GM12878 (cell line): ENCODE data around the gene AK8. TPM values are rescaled to one million over a fixed set of nuclear protein-coding genes. Genes with fewer than 3 reads are reported as not detected.
"Not testable (repeated sequence)": the region's sequence is repeated elsewhere in the genome, so short reads cannot be mapped to it uniquely, and the experiment has no call there.

Source experiments
- ATAC-seq: fragments of 200-7000 bp; cut with Tn5 transposase; 3 replicates; pipeline ENCODE4 v1.9.1; 2020; ENCODE audit warnings: mild to moderate bottlenecking, moderate library complexity
- BruUV-seq: library from RNA; stranded (reverse); fragments of 400-500 nt; replicated peaks from 2 replicates; lab custom pipeline; 2021; lab: Mats Ljungman, UMichigan
- CTCF ChIA-PET: fragments of 300-600 bp; sonication (Branson Sonifier 250); formaldehyde crosslinking; extraction: SDS; loops from one replicate; lab custom pipeline; 2021; ENCODE audit warnings: inconsistent platforms; lab: Yijun Ruan, JAX
- POLR2A ChIA-PET: fragments of 350-600 bp; formaldehyde crosslinking; extraction: SDS; loops from one replicate; lab custom pipeline; 2021; ENCODE audit warnings: inconsistent platforms; lab: Charles Lee
- RAD21 ChIA-PET: fragments of 300-600 bp; sonication (Branson Sonifier 250); formaldehyde crosslinking; loops from one replicate; lab custom pipeline; 2023; ENCODE audit warnings: antibody characterized with exemption; ENCODE audit not compliant: unreplicated experiment; lab: Charles Lee
- SMC1A ChIA-PET: fragments of 300-600 bp; sonication (Branson Sonifier 250); formaldehyde crosslinking; loops from one replicate; lab custom pipeline; 2023; ENCODE audit not compliant: unreplicated experiment, uncharacterized antibody; lab: Charles Lee
- DNase-seq: peaks from one replicate; pipeline ENCODE4 v3.0.0-alpha.2; 2011; ENCODE audit warnings: low read depth, low spot score
- FAIRE-seq: peaks from 3 replicates; lab custom pipeline; 2011; peaks lifted over from hg19 to GRCh38; lab: Jason Lieb, UNC
- H2AFZ ChIP-seq: 2 replicates; pipeline ENCODE4 v1.6.0; 2011; ENCODE audit warnings: low read depth, low read length, control low read depth; ENCODE audit not compliant: control insufficient read depth
- H3K27ac ChIP-seq: 2 replicates; pipeline ENCODE4 v1.5.1; 2011; ENCODE audit warnings: control low read depth; ENCODE audit not compliant: control insufficient read depth, insufficient read depth
- H3K27me3 ChIP-seq, 2 experiments: replicated peaks in 1 of 2; 2 replicates each; pipeline versions ENCODE4 v1.6.0 to v1.6.1; 2011; ENCODE audit warnings: low read length in 1 of 2; ENCODE audit not compliant: control insufficient read depth in 2 of 2, insufficient read depth in 2 of 2
- H3K36me3 ChIP-seq, 2 experiments: 2 replicates each; pipeline ENCODE4 v1.5.1; 2011; ENCODE audit warnings: low read length in 1 of 2; ENCODE audit not compliant: control insufficient read depth in 2 of 2, insufficient read depth in 2 of 2
- H3K4me1 ChIP-seq: 2 replicates; pipeline ENCODE4 v1.6.1; 2011; ENCODE audit warnings: mild to moderate bottlenecking, low read length, moderate library complexity, mixed read lengths; ENCODE audit not compliant: control insufficient read depth, insufficient read depth
- H3K4me2 ChIP-seq: 2 replicates; pipeline ENCODE4 v1.6.0; 2011; ENCODE audit warnings: control low read depth; ENCODE audit not compliant: control insufficient read depth, insufficient read depth
- H3K4me3 ChIP-seq: fragments of 200-600 bp; sonication (generic); 2 replicates; pipeline ENCODE4 v1.5.1; 2016
- H3K79me2 ChIP-seq: 2 replicates; pipeline ENCODE4 v1.6.0; 2011; ENCODE audit warnings: low read length; ENCODE audit not compliant: control insufficient read depth, insufficient read depth
- H3K9ac ChIP-seq: 2 replicates; pipeline ENCODE4 v1.8.0; 2011; ENCODE audit warnings: low read length, control low read depth, mixed read lengths; ENCODE audit not compliant: control insufficient read depth, insufficient read depth
- H3K9me3 ChIP-seq: replicated peaks from 3 replicates; pipeline ENCODE4 v1.5.1; 2011; ENCODE audit warnings: mild to moderate bottlenecking, low read length; ENCODE audit not compliant: control insufficient read depth, insufficient read depth
- H4K20me1 ChIP-seq: 2 replicates; pipeline ENCODE4 v1.6.0; 2011; ENCODE audit not compliant: control insufficient read depth, insufficient read depth
- BHLHE40 ChIP-seq, 2 experiments: fragments of 450-650 bp in 1 of 2; IDR thresholded peaks; 2 replicates each; pipeline ENCODE4 v1.6.1; 2011 to 2017; ENCODE audit warnings: low read depth in 2 of 2, borderline replicate concordance in 1 of 2, improper control_type of control experiment in 1 of 2, low read length in 1 of 2, mild to moderate bottlenecking in 1 of 2
- FOXK2 ChIP-seq: fragments of 450-650 bp; IDR thresholded peaks from 2 replicates; pipeline ENCODE4 v1.6.1; 2017; ENCODE audit warnings: mild to moderate bottlenecking, moderate library complexity
- NKRF ChIP-seq: fragments of 450-650 bp; conservative IDR thresholded peaks from 2 replicates; pipeline ENCODE4 v1.6.1; 2017; ENCODE audit warnings: mild to moderate bottlenecking, moderate library complexity
- SKIL ChIP-seq: fragments of 450-650 bp; IDR thresholded peaks from 2 replicates; pipeline ENCODE4 v1.6.1; 2017; ENCODE audit warnings: mild to moderate bottlenecking, low read depth, inconsistent platforms; ENCODE audit not compliant: poor library complexity, severe bottlenecking
- SMARCA5 ChIP-seq: fragments of 450-650 bp; IDR thresholded peaks from 2 replicates; pipeline ENCODE4 v1.6.1; 2017; ENCODE audit warnings: mild to moderate bottlenecking
- TCF12 ChIP-seq: IDR thresholded peaks from 2 replicates; pipeline ENCODE4 v1.6.1; 2011; ENCODE audit warnings: low read depth, mild to moderate bottlenecking, low read length
- USF2 ChIP-seq: IDR thresholded peaks from 2 replicates; pipeline ENCODE4 v1.6.1; 2011; ENCODE audit warnings: low read depth, low read length, improper control_type of control experiment, borderline replicate concordance
- WGBS: methylation state at CpG from one replicate; pipeline ENCODE4 v1.1.6; 2016; ENCODE audit warnings: low lambda C conversion rate; ENCODE audit not compliant: insufficient replicate concordance, insufficient coverage; ENCODE audit errors: missing lambda C conversion rate; 5-methylcytosine and 5-hydroxymethylcytosine counted together
- in situ Hi-C: fragments of 300-500 bp; cut with MboI; formaldehyde crosslinking; loops from 9 replicates; pipeline ENCODE4 v1.14.3; 2018; ENCODE audit warnings: mixed read lengths
- intact Hi-C: fragments of 100-400 bp; cut with micrococcal nuclease; formaldehyde crosslinking; loops from one replicate; pipeline ENCODE4 v1.14.2; 2022; ENCODE audit not compliant: unreplicated experiment
- polyA plus RNA-seq, 11 experiments: library from polyadenylated mRNA; depleted of rRNA in 4 of 11; unstranded in 6 of 11; stranded (reverse) in 5 of 11; fragments of >200 nt; fragmentation: Nextera tagmentation in 4 of 11; fragmentation: Illumina TruSeq in 1 of 11; extraction: Ambion mirVana in 4 of 11; extraction: Trizol in 1 of 11; gene quantifications; 1 replicate in 1 of 11; 2 replicates in 10 of 11; pipeline versions ENCODE4 v1.2.1 to v1.2.3, GENCODE V29; 2011 to 2016; ENCODE audit warnings: inconsistent platforms in 2 of 11, missing spikeins in 2 of 11, low read depth in 1 of 11
- total RNA-seq, 4 experiments: library from RNA; depleted of rRNA in 3 of 4; stranded (reverse); fragments of >200 nt in 3 of 4; fragmentation: Illumina TruSeq in 1 of 4; extraction: Trizol in 1 of 4; gene quantifications; 2 replicates each; pipeline versions ENCODE4 v1.2.1 to v1.2.3, GENCODE V29; 2013 to 2021

Gene AK8
- total and polyA plus RNA-seq, 10 of the 15 experiments (the other 5 are each of a cell fraction or from before 2014, with no cell fraction given), result 0.03 to 0.12 (median 0.06) TPM; not detected in 5

GRCh38 chr9:132773093-132773492, 105.0 kb downstream of the AK8 start (continued):
- TF ChIP-seq NKRF, result no peak
- no peak for TF ChIP-seq SMARCA5
- TF ChIP-seq USF2, result no peak
- no peak for TF ChIP-seq SKIL
- no peak for TF ChIP-seq TCF12
- TF ChIP-seq FOXK2, result no peak
- no peak for TF ChIP-seq BHLHE40 (IDR thresholded peaks at IDR 0.05; ENCODE audit: borderline replicate concordance in 1 of 2, low read depth in 2 of 2, low read length in 1 of 2)

- RAD21 ChIA-PET, H3K4me1 ChIP-seq, H3K4me3 ChIP-seq, intact Hi-C loops, H3K27ac ChIP-seq, H3K4me2 ChIP-seq, POLR2A ChIA-PET, H2AFZ ChIP-seq, SMC1A ChIA-PET, H4K20me1 ChIP-seq, FAIRE-seq, BruUV-seq, H3K9me3 ChIP-seq, H3K9ac ChIP-seq, H3K79me2 ChIP-seq, DNase-seq, H3K36me3 ChIP-seq, in situ Hi-C loops, H3K27me3 ChIP-seq, ATAC-seq: not testable (repeated sequence)
- 70% methylated on average over 5 of the region's 5 CpGs for WGBS
- CTCF ChIA-PET, result interaction anchor here (1.0 to 1.4 kb wide), 2 partner anchors 10 to 101 kb away, joined by 4 read pairs; no protein-coding TSS in a partner anchor
Measured at GRCh38 chr9:132771752-132772151, 106.3 kb downstream of the AK8 start.
